ENCODE measurements around the gene FOXO6.
"Not testable (repeated sequence)": the region's sequence is repeated elsewhere in the genome, so short reads cannot be mapped to it uniquely, and the experiment has no call there.

FOXO6 gene

DNA sequence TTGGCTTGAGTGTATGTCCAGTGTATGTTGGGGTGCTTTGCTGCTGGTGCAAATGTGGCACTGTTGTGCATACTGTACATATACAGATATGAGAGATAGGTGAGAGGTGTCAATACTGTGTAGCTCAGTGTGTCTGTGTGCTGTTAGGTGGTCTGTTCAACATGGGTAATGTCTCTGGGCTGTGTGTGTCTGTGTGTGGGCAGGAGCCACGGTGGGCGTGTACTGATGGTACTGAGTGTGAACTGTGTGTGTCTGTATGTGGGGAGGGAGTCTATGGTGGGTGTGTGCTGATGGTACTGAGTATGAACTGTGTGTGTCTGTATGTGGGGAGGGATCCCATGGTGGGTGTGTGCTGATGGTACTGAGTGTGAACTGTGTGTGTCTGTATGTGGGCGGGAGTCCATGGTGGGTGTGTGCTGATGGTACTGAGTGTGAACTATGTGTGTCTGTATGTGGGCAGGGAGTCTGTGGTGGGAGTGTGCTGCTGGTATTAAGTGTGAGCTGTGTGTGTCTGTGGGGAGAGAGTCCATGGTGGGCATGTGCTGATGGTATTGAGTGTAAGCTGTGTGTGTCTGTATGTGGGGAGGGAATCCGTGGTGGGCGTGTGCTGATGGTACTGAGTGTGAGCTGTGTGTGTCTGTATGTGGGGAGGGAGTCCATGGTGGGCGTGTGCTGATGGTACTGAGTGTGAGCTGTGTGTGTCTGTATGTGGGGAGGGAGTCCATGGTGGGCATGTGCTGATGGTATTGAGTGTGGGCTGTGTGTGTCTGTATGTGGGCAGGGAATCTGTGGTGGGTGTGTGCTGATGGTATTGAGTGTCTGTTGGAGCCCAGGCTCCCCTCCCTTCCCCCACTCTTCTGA, 32.2 kb upstream of the FOXO6 start:
- no peak overlapping the region for H3K4me3 ChIP-seq (ENCODE audit: low read depth, low read length)
- no peaks in the 10 kb centered on the region for H3K79me2 ChIP-seq
- H2AFZ ChIP-seq, result no peak overlapping the region
- H3K9me3 ChIP-seq (ENCODE audit: control insufficient read depth, low read length), result no peaks in the 10 kb centered on the region
- TF ChIP-seq, protein P1, sequence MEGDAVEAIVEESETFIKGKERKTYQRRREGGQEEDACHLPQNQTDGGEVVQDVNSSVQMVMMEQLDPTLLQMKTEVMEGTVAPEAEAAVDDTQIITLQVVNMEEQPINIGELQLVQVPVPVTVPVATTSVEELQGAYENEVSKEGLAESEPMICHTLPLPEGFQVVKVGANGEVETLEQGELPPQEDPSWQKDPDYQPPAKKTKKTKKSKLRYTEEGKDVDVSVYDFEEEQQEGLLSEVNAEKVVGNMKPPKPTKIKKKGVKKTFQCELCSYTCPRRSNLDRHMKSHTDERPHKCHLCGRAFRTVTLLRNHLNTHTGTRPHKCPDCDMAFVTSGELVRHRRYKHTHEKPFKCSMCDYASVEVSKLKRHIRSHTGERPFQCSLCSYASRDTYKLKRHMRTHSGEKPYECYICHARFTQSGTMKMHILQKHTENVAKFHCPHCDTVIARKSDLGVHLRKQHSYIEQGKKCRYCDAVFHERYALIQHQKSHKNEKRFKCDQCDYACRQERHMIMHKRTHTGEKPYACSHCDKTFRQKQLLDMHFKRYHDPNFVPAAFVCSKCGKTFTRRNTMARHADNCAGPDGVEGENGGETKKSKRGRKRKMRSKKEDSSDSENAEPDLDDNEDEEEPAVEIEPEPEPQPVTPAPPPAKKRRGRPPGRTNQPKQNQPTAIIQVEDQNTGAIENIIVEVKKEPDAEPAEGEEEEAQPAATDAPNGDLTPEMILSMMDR (IDR thresholded peaks at IDR 0.05), result no peak
- no peak overlapping the region for H3K9ac ChIP-seq
- H3K4me1 ChIP-seq, result no peaks in the 10 kb centered on the region
- H3K27ac ChIP-seq, result no peak overlapping the region
- no peak overlapping the region for H3K4me2 ChIP-seq (ENCODE audit: low read length)
- H3K36me3 ChIP-seq (ENCODE audit: control insufficient read depth, insufficient read depth, low read length), result no peaks in the 10 kb centered on the region
- H3K27me3 ChIP-seq (ENCODE audit: control insufficient read depth, insufficient read depth, low read length), result no peaks in the 10 kb centered on the region

DNA sequence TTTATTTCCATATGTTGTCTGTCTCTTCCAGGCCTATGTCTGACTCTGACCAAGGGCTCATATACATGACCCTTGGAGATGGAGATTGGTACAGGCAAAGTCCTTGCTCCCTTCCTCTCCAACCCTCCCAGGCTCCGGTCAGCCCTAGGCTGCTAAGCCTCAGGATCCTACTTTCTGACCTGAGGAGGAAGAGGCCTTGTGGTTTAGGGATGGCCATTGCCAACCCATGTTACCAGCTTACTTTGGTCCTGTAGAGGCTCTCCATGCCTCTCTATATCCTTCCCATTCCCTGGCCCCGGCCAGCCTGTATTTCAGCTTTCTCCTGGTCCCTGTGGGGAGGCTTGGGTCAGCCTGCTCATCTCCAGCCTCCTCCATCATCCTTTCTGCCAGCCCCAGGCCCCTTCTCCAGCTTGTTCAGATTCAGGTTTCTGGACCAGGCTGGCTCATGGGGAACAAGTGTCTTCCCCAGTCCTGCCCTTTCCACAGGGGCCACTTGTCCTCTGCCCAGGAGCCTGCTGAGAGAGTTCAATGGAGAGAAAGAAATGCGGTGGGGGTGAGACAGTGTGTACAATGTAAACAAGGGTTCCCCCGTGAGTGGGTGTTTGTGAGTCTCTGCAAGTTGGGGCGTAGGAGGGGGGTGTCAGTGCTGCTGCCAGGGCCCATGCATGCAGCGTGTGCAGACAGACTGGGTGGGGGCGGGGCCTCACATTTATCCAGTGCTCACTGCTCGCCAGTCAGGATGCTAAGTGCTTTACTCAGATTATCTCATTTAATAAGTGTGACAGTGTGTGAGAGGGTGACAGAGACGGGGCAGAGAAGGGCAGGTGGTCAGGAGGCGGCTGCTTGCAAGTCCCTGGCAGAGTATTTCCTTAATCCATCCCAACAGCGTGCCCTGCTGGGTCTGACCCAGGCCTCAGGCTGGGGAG, 31.3 kb upstream of the FOXO6 start:
- Histone ChIP-seq H3K9ac (no peak overlapping the region), H3K79me2 (no peaks in the 10 kb centered on the region), H3K36me3 (ENCODE audit: control insufficient read depth, insufficient read depth, low read length) (no peaks in the 10 kb centered on the region), H3K9me3 (ENCODE audit: control insufficient read depth, low read length) (no peaks in the 10 kb centered on the region), H3K27me3 (ENCODE audit: control insufficient read depth, insufficient read depth, low read length) (no peaks in the 10 kb centered on the region), H3K27ac (no peak overlapping the region), H2AFZ (no peak overlapping the region), H3K4me2 (ENCODE audit: low read length) (no peak overlapping the region), H3K4me1 (no peaks in the 10 kb centered on the region), H3K4me3 (ENCODE audit: low read depth, low read length) (no peak overlapping the region)
- TF ChIP-seq, protein P1 (IDR thresholded peaks at IDR 0.05), result no peak

DNA sequence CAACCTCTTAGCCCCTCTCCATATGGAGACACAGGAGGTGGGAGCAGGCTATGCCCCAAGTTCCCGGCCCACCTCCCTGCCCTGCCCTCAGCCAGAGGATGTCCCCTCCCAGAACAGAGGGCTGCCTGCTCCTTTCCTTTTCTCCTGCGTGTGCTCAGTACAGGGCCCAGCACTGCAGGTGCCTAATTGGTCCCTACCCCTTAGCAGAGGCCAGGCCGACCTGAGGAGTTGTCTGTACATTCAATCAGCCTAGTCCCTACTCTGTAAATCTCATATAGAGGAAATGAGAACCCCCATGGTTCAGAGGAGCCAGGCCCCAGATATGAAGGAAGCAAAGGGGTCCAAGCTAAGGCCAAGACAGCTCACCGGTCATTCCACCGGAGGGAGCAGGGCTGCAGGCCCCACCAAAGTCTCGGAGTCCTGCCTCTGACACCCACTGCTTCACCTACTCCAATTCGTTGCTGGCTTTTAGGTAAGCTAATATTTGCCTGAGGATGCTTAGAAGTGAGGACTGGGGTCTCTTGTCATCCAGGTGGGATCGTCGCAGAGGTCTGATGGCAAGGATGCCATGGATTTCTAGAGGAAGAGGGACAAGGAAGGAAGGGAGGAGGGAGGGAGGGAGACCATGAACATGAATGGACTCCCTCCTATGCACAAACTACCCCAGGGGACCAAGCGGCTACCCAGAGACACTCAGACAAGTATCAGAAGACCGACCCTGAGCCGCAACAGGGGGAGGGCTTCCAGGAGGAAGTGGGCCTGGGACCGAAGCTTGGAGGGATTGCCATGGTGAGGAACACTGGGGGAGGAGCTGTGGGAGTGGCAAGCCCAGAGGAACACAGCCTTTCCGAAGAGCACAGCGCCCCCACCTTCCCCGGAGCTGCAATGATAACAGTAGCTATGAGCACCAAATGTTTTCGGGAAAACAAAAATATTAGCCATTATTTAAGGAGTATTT, 30.4 kb upstream of the FOXO6 start:
- no peaks in the 10 kb centered on the region for H3K4me1 ChIP-seq
- H3K79me2 ChIP-seq, result no peaks in the 10 kb centered on the region

GRCh38 chr1:41331546-41331917, 29.7 kb upstream of the FOXO6 start:
- no peaks in the 10 kb centered on the region for H3K4me1 ChIP-seq
- H3K79me2 ChIP-seq, result no peaks in the 10 kb centered on the region
- H3K4me2 ChIP-seq (ENCODE audit: low read length), result no peak overlapping the region
- no peak overlapping the region for H3K4me3 ChIP-seq (ENCODE audit: low read depth, low read length)
- no peaks in the 10 kb centered on the region for H3K27me3 ChIP-seq (ENCODE audit: control insufficient read depth, insufficient read depth, low read length)
- no peak overlapping the region for H3K27ac ChIP-seq
- H3K9me3 ChIP-seq (ENCODE audit: control insufficient read depth, low read length), result no peaks in the 10 kb centered on the region
- TF ChIP-seq, protein P1 (IDR thresholded peaks at IDR 0.05), result no peak
- H3K36me3 ChIP-seq (ENCODE audit: control insufficient read depth, insufficient read depth, low read length), result no peaks in the 10 kb centered on the region
- H3K9ac ChIP-seq, result no peak overlapping the region
- H2AFZ ChIP-seq, result no peak overlapping the region

More for the DNA sequence above, 30.4 kb upstream of the FOXO6 start:
- Histone ChIP-seq H3K9me3 (ENCODE audit: control insufficient read depth, low read length) (no peaks in the 10 kb centered on the region), H3K4me2 (ENCODE audit: low read length) (no peak overlapping the region), H3K4me3 (ENCODE audit: low read depth, low read length) (no peak overlapping the region), H3K36me3 (ENCODE audit: control insufficient read depth, insufficient read depth, low read length) (no peaks in the 10 kb centered on the region), H3K27ac (no peak overlapping the region), H3K9ac (no peak overlapping the region), H2AFZ (no peak overlapping the region), H3K27me3 (ENCODE audit: control insufficient read depth, insufficient read depth, low read length) (no peaks in the 10 kb centered on the region)
- TF ChIP-seq, protein P1 (IDR thresholded peaks at IDR 0.05), result no peak

DNA sequence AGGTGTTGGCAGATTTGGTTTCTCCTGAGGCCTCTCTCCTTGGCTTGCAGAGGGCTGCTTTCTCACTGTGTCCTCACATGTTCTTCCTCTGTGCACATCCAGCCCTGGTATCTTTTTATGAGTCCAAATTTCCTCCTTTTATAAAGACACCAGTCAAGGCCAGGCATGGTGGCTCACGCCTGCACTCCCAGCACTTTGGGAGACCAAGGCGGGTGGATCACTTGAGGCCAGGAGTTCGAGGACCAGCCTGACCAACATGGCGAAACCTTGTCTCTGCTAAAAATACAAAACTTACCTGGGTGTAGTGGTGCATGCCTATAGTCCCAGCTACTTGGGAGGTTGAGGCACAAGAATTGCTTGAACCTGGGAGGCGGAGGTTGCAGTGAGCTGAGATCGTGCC, 29.1 kb upstream of the FOXO6 start:
- H3K4me1 ChIP-seq; H3K9me3 ChIP-seq (ENCODE audit: control insufficient read depth, low read length); H3K79me2 ChIP-seq; H3K4me2 ChIP-seq (ENCODE audit: low read length); H3K4me3 ChIP-seq (ENCODE audit: low read depth, low read length); H3K27ac ChIP-seq; H3K9ac ChIP-seq; H3K27me3 ChIP-seq (ENCODE audit: control insufficient read depth, insufficient read depth, low read length); H2AFZ ChIP-seq; H3K36me3 ChIP-seq (ENCODE audit: control insufficient read depth, insufficient read depth, low read length): not testable (repeated sequence)
